Endothelial cell of umbilical vein (primary cell): ENCODE measurements around the gene MAST4. TPM values are rescaled to one million over a fixed set of nuclear protein-coding genes. Genes with fewer than 3 reads are reported as not detected.

ENCODE experiments used
- BruUV-seq: library from RNA; stranded (reverse); fragments of 400-500 nt; replicated peaks from 2 replicates; lab custom pipeline; 2021; lab: Mats Ljungman, UMichigan
- CTCF ChIA-PET: fragments of 300-600, 350-600 bp; sonication (Branson Sonifier 250); formaldehyde crosslinking; loops from one replicate; lab custom pipeline; 2021; ENCODE audit warnings: antibody characterized with exemption, inconsistent platforms; lab: Charles Lee
- POLR2A ChIA-PET: fragments of 300-600, 350-600 bp; sonication (Branson Sonifier 250); formaldehyde crosslinking; loops from one replicate; lab custom pipeline; 2021; ENCODE audit warnings: antibody characterized with exemption, inconsistent platforms; lab: Charles Lee
- DNase-seq: peaks from one replicate; pipeline ENCODE4 v3.0.0-alpha.2; 2011; ENCODE audit warnings: low read depth, low spot score
- FAIRE-seq: peaks from 2 replicates; lab custom pipeline; 2011; peaks lifted over from hg19 to GRCh38; lab: Jason Lieb, UNC
- H2AFZ ChIP-seq: 2 replicates; pipeline ENCODE4 v1.6.0; 2012; ENCODE audit warnings: low read depth, low read length, control low read depth, inconsistent platforms
- H3K27ac ChIP-seq: 2 replicates; pipeline ENCODE4 v1.5.1; 2011; ENCODE audit warnings: low read depth, mild to moderate bottlenecking, control low read depth, low read length, moderate library complexity; ENCODE audit not compliant: insufficient read depth
- H3K27me3 ChIP-seq, 2 experiments: 2 replicates each; pipeline versions ENCODE4 v1.6.0 to v1.6.1; 2011; ENCODE audit warnings: low read length in 2 of 2, mixed read lengths in 1 of 2; ENCODE audit not compliant: control insufficient read depth in 2 of 2, insufficient read depth in 2 of 2
- H3K36me3 ChIP-seq, 2 experiments: 2 replicates in 1 of 2; 3 replicates in 1 of 2; pipeline ENCODE4 v1.5.1; 2011; ENCODE audit warnings: low read length in 2 of 2, mild to moderate bottlenecking in 1 of 2, moderate library complexity in 1 of 2; ENCODE audit not compliant: control insufficient read depth in 2 of 2, insufficient read depth in 2 of 2; ENCODE audit errors: extremely low read depth in 1 of 2
- H3K4me1 ChIP-seq: 3 replicates; pipeline ENCODE4 v1.5.1; 2011; ENCODE audit warnings: mild to moderate bottlenecking, low read length; ENCODE audit not compliant: control insufficient read depth, insufficient read depth; ENCODE audit errors: extremely low read depth
- H3K4me2 ChIP-seq: 2 replicates; pipeline ENCODE4 v1.6.1; 2011; ENCODE audit warnings: low read length, control low read depth, mixed read lengths; ENCODE audit not compliant: insufficient read depth
- H3K4me3 ChIP-seq, 3 experiments: fragments of 200-600 bp in 1 of 3; sonication (generic), shearing (Covaris generic) in 1 of 3; replicated peaks in 1 of 3; 2 replicates each; pipeline ENCODE4 v1.5.1; 2011 to 2016; ENCODE audit warnings: control low read depth in 3 of 3, low read length in 3 of 3, mild to moderate bottlenecking in 2 of 3, inconsistent platforms in 1 of 3, low read depth in 1 of 3, moderate library complexity in 1 of 3; ENCODE audit not compliant: insufficient read depth in 1 of 3
- H3K79me2 ChIP-seq: 2 replicates; pipeline ENCODE4 v1.6.0; 2012; ENCODE audit warnings: low read length, inconsistent platforms; ENCODE audit not compliant: control insufficient read depth, insufficient read depth
- H3K9ac ChIP-seq: replicated peaks from 2 replicates; pipeline ENCODE3; 2011; ENCODE audit warnings: low read length, control low read depth; ENCODE audit not compliant: insufficient read depth; ENCODE audit errors: extremely low read depth
- H3K9me1 ChIP-seq: replicated peaks from 3 replicates; pipeline ENCODE4 v1.6.0; 2011; ENCODE audit warnings: mild to moderate bottlenecking, low read length; ENCODE audit not compliant: control insufficient read depth, insufficient read depth; ENCODE audit errors: extremely low read depth
- H3K9me3 ChIP-seq: replicated peaks from 2 replicates; pipeline ENCODE4 v1.5.1; 2012; ENCODE audit warnings: low read length, inconsistent platforms; ENCODE audit not compliant: control insufficient read depth, insufficient read depth
- H4K20me1 ChIP-seq: replicated peaks from 2 replicates; pipeline ENCODE3; 2011; ENCODE audit warnings: mild to moderate bottlenecking, low read length; ENCODE audit not compliant: control insufficient read depth, insufficient read depth; ENCODE audit errors: extremely low read depth
- CTCF ChIP-seq, 2 donors: IDR thresholded peaks; 1 replicate in 1 of 2; 2 replicates in 1 of 2; pipeline ENCODE4 v1.5.1; 2011; ENCODE audit warnings: low read length in 2 of 2, mild to moderate bottlenecking in 2 of 2, moderate library complexity in 2 of 2, control low read depth in 1 of 2, inconsistent platforms in 1 of 2, low read depth in 1 of 2; ENCODE audit not compliant: insufficient read depth in 1 of 2; ENCODE audit errors: extremely low read depth in 1 of 2
- EZH2 ChIP-seq: IDR thresholded peaks from 2 replicates; pipeline ENCODE4 v1.6.1; 2012; ENCODE audit warnings: borderline replicate concordance, low read depth, mild to moderate bottlenecking, moderate library complexity, low read length, inconsistent platforms; ENCODE audit not compliant: severe bottlenecking
- FOS ChIP-seq: IDR thresholded peaks from 2 replicates; pipeline ENCODE4 v1.6.1; 2011; ENCODE audit warnings: mild to moderate bottlenecking, low read length, moderate library complexity, borderline replicate concordance; ENCODE audit not compliant: insufficient read depth
- dilution Hi-C: fragments of 300-500 bp; cut with MboI; formaldehyde crosslinking; loops from one replicate; pipeline ENCODE4 v1.15.0; 2019; ENCODE audit warnings: low sequenced_read_pairs; ENCODE audit not compliant: extremely low pct_ligation_motif_present
- intact Hi-C: fragments of 100-400 bp; cut with micrococcal nuclease; formaldehyde crosslinking; loops from one replicate; pipeline ENCODE4 v1.10.0; 2022
- polyA plus RNA-seq, 4 experiments: library from polyadenylated mRNA; depleted of rRNA in 3 of 4; stranded (reverse) in 3 of 4; unstranded in 1 of 4; fragments of >200 nt; gene quantifications; 2 replicates each; pipeline versions ENCODE4 v1.2.1 to v1.2.3, GENCODE V29; 2011 to 2012; ENCODE audit warnings: missing spikeins in 1 of 4
- total RNA-seq: library from RNA; stranded (reverse); gene quantifications from 2 replicates; pipeline ENCODE4 v1.2.3, GENCODE V29; 2021

The MAST4 gene
- total and polyA plus RNA-seq, 2 donors (not counting 3 experiments of a cell fraction or from before 2014, with no cell fraction given), result 40.2 to 116 TPM

GRCh38 chr5:67164856-67165525 lies 568.8 kb downstream of the MAST4 start:
- dilution Hi-C loops (loop anchor here (25.0 kb wide), 1 partner anchor 1097 kb away; no protein-coding TSS in a partner anchor), intact Hi-C loops (no loop called here)
- Histone ChIP-seq H3K27ac (no peak overlapping the region), H3K4me3 (no peak overlapping the region), H3K9me3 (no peaks in the 10 kb centered on the region), H2AFZ (no peak overlapping the region), H4K20me1 (no peaks in the 10 kb centered on the region), H3K36me3 (peaks cover 36% of the 10 kb centered on the region in 2 experiments), H3K4me1 (peaks cover 8% of the 10 kb centered on the region), H3K27me3 (no peaks in the 10 kb centered on the region), H3K79me2 (no peaks in the 10 kb centered on the region), H3K9me1 (no peaks in the 10 kb centered on the region), H3K9ac (no peak overlapping the region), H3K4me2 (no peak overlapping the region)
- TF ChIP-seq EZH2, result no peak
- BruUV-seq, result no TSS peak
- no peak for FAIRE-seq
- ChIA-PET CTCF (interaction anchor here (0.8 to 9.5 kb wide), 9 partner anchors 9 to 1107 kb away, joined by 3 to 126 read pairs (median 3); partner anchors contain the start of gene PIK3R1), POLR2A (interaction anchor here (0.5 kb wide), 1 partner anchor 1107 kb away, joined by 3 read pairs; no protein-coding TSS in a partner anchor)
- DNase-seq, result no peak

- POLR2A ChIA-PET, result interaction anchor here (0.5 kb wide), 1 partner anchor 1107 kb away, joined by 3 read pairs; no protein-coding TSS in a partner anchor
- Histone ChIP-seq H3K27me3 (no peaks in the 10 kb centered on the region), H3K4me3 (no peak overlapping the region), H4K20me1 (no peaks in the 10 kb centered on the region), H3K9me1 (no peaks in the 10 kb centered on the region), H3K27ac (peak overlapping the region; percentile 42), H3K9me3 (no peaks in the 10 kb centered on the region), H3K9ac (peak overlapping the region; percentile 24), H3K4me1 (peaks cover 8% of the 10 kb centered on the region), H3K4me2 (peak overlapping the region; percentile 4), H3K79me2 (no peaks in the 10 kb centered on the region), H2AFZ (peak overlapping the region; percentile 69), H3K36me3 (peaks cover 34 to 38% of the 10 kb centered on the region in 2 experiments)
- dilution Hi-C loops (loop anchor here (25.0 kb wide), 1 partner anchor 1097 kb away; no protein-coding TSS in a partner anchor), intact Hi-C loops (loop anchor here (1.0 kb wide), 3 partner anchors 44 to 1107 kb away; no protein-coding TSS in a partner anchor)
- no TSS peak for BruUV-seq
- TF ChIP-seq FOS, result no peak
- peak; percentile 74 to 88 for TF ChIP-seq CTCF (IDR thresholded peaks at IDR 0.05; ENCODE audit: extremely low read depth in 1 of 2, insufficient read depth in 1 of 2, low read depth in 1 of 2, low read length in 2 of 2)
- peak; percentile 74 for DNase-seq
- peak; percentile 65 for FAIRE-seq
- CTCF ChIA-PET, result interaction anchor here (0.7 to 9.5 kb wide), 21 partner anchors 8 to 1106 kb away, joined by 3 to 126 read pairs (median 4); no protein-coding TSS in a partner anchor
Measured at GRCh38 chr5:67165526-67166459, 569.6 kb downstream of the MAST4 start.
